ENCODE data around the gene HBA1. TPM values are rescaled to one million over a fixed set of nuclear protein-coding genes. Genes with fewer than 3 reads are reported as not detected.

Gene HBA1
- total RNA-seq, 1 donor: not detected

DNA sequence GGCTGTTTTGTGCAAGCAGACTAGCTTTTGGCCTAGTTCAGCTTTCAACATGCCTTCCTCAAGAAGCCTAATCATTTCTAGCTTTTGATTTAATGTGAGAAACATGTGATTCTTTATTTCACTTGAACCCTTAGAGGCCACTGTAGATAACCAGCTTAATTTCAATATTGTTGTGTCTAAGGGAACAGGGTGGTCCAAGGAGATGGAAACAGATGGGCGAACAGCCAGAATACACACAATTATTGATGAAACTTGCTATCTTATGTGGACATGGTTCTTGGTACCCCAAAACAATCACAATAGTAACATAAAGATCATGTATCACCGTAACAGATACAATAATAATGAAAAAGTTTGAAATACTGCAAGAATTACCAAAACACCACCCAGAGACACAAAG, 42.8 kb upstream of the HBA1 start:
- H3K27me3 ChIP-seq (ENCODE audit: insufficient read depth, low read length): no peaks in the 10 kb centered on the region
- H3K79me2 ChIP-seq (ENCODE audit: insufficient read depth, low read length): peaks cover 72% of the 10 kb centered on the region
- no peak for TF ChIP-seq CTCF (IDR thresholded peaks at IDR 0.05; ENCODE audit: extremely low read depth, low read depth, low read length)

GRCh38 chr16:138049-138417, 38.4 kb upstream of the HBA1 start:
- Histone ChIP-seq H3K4me3 (ENCODE audit: insufficient read depth, low read length) (peak overlapping the region; percentile 83), H3K9me3 (ENCODE audit: low read depth, low read length) (no peaks in the 10 kb centered on the region), H3K4me2 (ENCODE audit: insufficient read depth, low read length) (peak overlapping the region; percentile 83), H2AFZ (ENCODE audit: low read length) (peak overlapping the region; percentile 51), H3K36me3 (ENCODE audit: insufficient read depth, low read length) (no peaks in the 10 kb centered on the region), H4K20me1 (ENCODE audit: insufficient read depth, low read length) (peaks cover 13% of the 10 kb centered on the region), H3K79me2 (ENCODE audit: insufficient read depth, low read length) (peaks cover 39% of the 10 kb centered on the region), H3K27me3 (ENCODE audit: insufficient read depth, low read length) (no peaks in the 10 kb centered on the region), H3K27ac (ENCODE audit: low read depth, low read length) (peak overlapping the region; percentile 45), H3K4me1 (ENCODE audit: insufficient read depth, low read length) (no peaks in the 10 kb centered on the region)
- TF ChIP-seq CTCF (IDR thresholded peaks at IDR 0.05; ENCODE audit: extremely low read depth, low read depth, low read length): no peak
- peak; percentile 89 for DNase-seq (ENCODE audit: insufficient read length, low spot score, missing footprints)

More for the DNA sequence above, 42.8 kb upstream of the HBA1 start:
- peak; percentile 29 for DNase-seq (ENCODE audit: insufficient read length, low spot score, missing footprints)
- Histone ChIP-seq H3K4me1 (ENCODE audit: insufficient read depth, low read length) (no peaks in the 10 kb centered on the region), H3K4me3 (ENCODE audit: insufficient read depth, low read length) (no peak overlapping the region), H2AFZ (ENCODE audit: low read length) (no peak overlapping the region), H3K9me3 (ENCODE audit: low read depth, low read length) (no peaks in the 10 kb centered on the region), H3K36me3 (ENCODE audit: insufficient read depth, low read length) (peaks cover 3% of the 10 kb centered on the region), H3K27ac (ENCODE audit: low read depth, low read length) (no peak overlapping the region), H3K4me2 (ENCODE audit: insufficient read depth, low read length) (no peak overlapping the region), H4K20me1 (ENCODE audit: insufficient read depth, low read length) (peaks cover 31% of the 10 kb centered on the region)

DNA sequence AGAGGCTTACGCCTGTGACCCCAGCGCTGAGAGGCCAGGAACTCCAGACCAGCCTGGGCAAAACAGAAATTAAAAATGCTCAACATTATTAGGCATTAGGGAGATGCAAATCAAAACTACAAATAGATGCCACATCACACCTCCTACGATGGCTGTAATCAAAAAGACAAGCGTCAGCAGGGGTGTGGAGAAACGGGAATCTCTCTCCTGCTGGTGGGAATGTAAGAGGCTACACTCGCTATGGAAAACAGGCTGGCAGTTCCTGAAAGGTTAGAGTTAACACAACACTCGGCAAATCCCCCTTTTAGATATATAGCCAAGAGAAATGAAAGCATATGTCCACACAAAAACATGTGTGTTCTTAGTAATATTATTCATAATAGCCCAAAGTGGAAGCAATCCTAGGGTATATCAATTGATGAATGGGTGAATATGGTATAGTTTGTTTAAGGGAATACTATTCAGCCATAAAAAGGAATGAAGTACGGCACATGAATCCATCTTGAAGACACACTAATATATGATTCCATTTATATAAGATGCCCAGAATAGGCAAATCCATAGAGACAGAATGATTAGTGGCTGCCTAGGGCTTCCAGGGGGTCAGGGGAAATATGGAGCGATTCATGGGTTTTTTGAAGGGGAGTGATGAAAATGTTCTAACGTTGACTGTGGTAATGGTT, 36.2 kb upstream of the HBA1 start:
- Histone ChIP-seq H3K4me1 (ENCODE audit: insufficient read depth, low read length) (no peaks in the 10 kb centered on the region), H3K27ac (ENCODE audit: low read depth, low read length) (no peak overlapping the region), H3K9me3 (ENCODE audit: low read depth, low read length) (no peaks in the 10 kb centered on the region), H3K4me2 (ENCODE audit: insufficient read depth, low read length) (no peak overlapping the region), H3K27me3 (ENCODE audit: insufficient read depth, low read length) (no peaks in the 10 kb centered on the region), H2AFZ (ENCODE audit: low read length) (no peak overlapping the region), H3K79me2 (ENCODE audit: insufficient read depth, low read length) (peaks cover 20% of the 10 kb centered on the region), H4K20me1 (ENCODE audit: insufficient read depth, low read length) (no peaks in the 10 kb centered on the region), H3K4me3 (ENCODE audit: insufficient read depth, low read length) (no peak overlapping the region), H3K36me3 (ENCODE audit: insufficient read depth, low read length) (no peaks in the 10 kb centered on the region)
- no peak for DNase-seq (ENCODE audit: insufficient read length, low spot score, missing footprints)
- no peak for TF ChIP-seq CTCF (IDR thresholded peaks at IDR 0.05; ENCODE audit: extremely low read depth, low read depth, low read length)

DNA sequence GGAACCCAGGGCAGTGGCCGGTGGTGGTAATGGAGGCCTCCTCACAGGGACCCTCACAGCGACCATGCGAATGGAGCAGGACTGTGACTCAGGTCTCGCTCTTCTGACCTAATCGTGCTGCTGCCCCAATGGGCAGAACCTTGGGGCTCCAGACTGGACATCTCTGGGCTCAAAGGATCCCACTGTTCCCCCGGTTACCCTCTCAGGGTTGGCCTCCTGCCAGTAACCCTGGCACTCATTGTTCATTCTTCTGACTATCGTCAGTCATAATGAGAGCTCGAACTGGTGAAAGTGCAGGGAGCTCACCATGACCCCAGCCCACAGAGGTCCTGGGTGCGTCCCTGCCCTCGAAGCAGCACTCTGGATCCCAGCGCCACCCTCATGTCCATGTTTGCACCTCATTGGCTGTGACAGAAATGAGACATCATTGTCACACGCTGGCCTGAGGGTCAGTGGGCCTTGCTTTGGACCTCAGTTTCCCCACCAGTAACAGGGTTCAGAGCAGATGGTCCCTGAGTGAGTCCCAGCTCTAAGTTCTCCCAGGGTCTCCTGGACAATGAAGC, 34.0 kb upstream of the HBA1 start:
- no peak for DNase-seq (ENCODE audit: insufficient read length, low spot score, missing footprints)
- Histone ChIP-seq H3K36me3 (ENCODE audit: insufficient read depth, low read length) (no peaks in the 10 kb centered on the region), H3K27ac (ENCODE audit: low read depth, low read length) (no peak overlapping the region), H3K9me3 (ENCODE audit: low read depth, low read length) (no peaks in the 10 kb centered on the region), H3K4me1 (ENCODE audit: insufficient read depth, low read length) (no peaks in the 10 kb centered on the region), H4K20me1 (ENCODE audit: insufficient read depth, low read length) (no peaks in the 10 kb centered on the region), H3K4me2 (ENCODE audit: insufficient read depth, low read length) (no peak overlapping the region), H3K79me2 (ENCODE audit: insufficient read depth, low read length) (peaks cover 6% of the 10 kb centered on the region), H3K27me3 (ENCODE audit: insufficient read depth, low read length) (no peaks in the 10 kb centered on the region), H3K4me3 (ENCODE audit: insufficient read depth, low read length) (no peak overlapping the region), H2AFZ (ENCODE audit: low read length) (no peak overlapping the region)
- no peak for TF ChIP-seq CTCF (IDR thresholded peaks at IDR 0.05; ENCODE audit: extremely low read depth, low read depth, low read length)
